Astrocyte of the cerebellum (primary cell): ENCODE results near the gene DLGAP1.

ENCODE experiments used
- DNase-seq: peaks from one replicate; pipeline ENCODE4 v3.0.0-alpha.2; 2011; ENCODE audit warnings: low read depth
- H3K4me3 ChIP-seq: 2 replicates; pipeline ENCODE4 v1.5.1; 2011; ENCODE audit warnings: mild to moderate bottlenecking, low read depth, low read length, moderate library complexity
- CTCF ChIP-seq: IDR thresholded peaks from 2 replicates; pipeline ENCODE4 v1.5.1; 2012; ENCODE audit warnings: low read length, low read depth, moderate library complexity, mild to moderate bottlenecking; ENCODE audit errors: missing control alignments
- in situ Hi-C: cut with HindIII; loops from 2 replicates; pipeline ENCODE4 v1.10.0; 2017; ENCODE audit warnings: low sequenced_read_pairs

The DLGAP1 gene

GRCh38 chr18:4399929-4400328, 55.2 kb downstream of the DLGAP1 start:
- in situ Hi-C loops, result no loop called here
- no peak for TF ChIP-seq CTCF
- no peak for DNase-seq
- no peak overlapping the region for H3K4me3 ChIP-seq

DNA sequence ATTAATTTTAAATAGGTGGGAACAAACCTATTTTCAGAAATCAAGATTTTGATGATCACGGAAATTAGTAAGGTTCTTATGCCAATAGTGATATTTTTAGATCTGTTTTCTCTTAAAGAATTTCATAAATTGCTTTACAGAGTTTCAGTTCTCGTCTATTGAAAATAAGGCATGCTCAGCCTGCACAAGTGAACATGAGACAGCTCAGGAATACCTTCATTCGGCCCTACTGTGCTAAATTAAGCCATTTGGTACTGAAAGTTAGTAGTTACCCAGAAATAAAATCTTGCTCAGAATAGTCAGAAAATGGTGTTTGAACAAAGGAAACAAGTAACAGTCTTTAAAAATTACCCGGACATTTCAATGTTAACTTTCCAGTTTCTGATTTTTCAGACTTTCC, 60.4 kb downstream of the DLGAP1 start:
- no peak for DNase-seq
- H3K4me3 ChIP-seq, result no peak overlapping the region
- TF ChIP-seq CTCF, result no peak
- in situ Hi-C loops, result no loop called here

- TF ChIP-seq CTCF, result no peak
- no peak for DNase-seq
- no peak overlapping the region for H3K4me3 ChIP-seq
- in situ Hi-C loops, result no loop called here
These were observed 63.2 kb downstream of the DLGAP1 start for GRCh38 chr18:4391859-4392258.

GRCh38 chr18:4385876-4386275, 69.2 kb downstream of the DLGAP1 start:
- no peak for TF ChIP-seq CTCF
- no peak overlapping the region for H3K4me3 ChIP-seq
- DNase-seq, result no peak
- in situ Hi-C loops, result no loop called here

DNA sequence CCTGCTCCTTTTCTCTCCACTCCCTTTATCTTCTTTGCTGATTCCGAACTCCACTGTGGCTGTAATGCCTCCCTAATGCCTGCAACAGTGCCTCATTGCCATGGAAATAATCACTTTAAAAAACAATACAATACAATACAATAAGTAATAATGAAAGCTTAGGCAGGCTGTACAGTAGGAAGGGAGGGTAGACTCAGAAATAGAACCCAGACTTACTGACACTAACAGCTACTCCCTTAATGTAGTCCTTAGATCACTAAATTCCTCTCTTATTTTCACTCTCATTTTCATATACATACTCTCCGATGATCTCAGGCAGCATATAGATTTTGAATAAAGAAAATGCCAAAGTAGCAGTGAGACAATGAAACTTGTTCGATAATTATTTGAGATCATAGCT, 70.2 kb downstream of the DLGAP1 start:
- H3K4me3 ChIP-seq, result no peak overlapping the region
- DNase-seq, result no peak
- in situ Hi-C loops, result no loop called here
- no peak for TF ChIP-seq CTCF

- H3K4me3 ChIP-seq, result no peak overlapping the region
- TF ChIP-seq CTCF, result no peak
- in situ Hi-C loops, result no loop called here
- no peak for DNase-seq
These were observed 80.5 kb downstream of the DLGAP1 start for GRCh38 chr18:4374564-4374963.

DNA sequence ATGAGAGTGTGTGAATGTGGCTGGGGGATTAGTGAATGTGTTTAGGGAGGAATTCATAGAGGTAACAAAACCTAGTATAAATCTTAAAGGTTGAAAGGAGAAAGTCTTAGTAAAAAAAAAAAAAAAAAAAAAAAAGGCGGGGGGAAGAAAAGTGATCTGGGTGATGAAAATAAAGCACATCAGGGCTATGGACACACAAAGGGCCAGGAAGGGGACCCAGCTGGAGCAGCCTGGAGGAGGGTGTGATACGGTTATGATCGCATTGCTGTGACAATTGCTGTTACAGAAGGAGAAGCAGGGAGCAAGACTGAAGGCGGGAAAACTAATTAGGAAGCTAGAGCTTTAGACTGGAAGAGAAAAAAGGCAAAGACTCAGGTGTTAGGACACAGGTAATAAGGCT, 85.4 kb downstream of the DLGAP1 start:
- no peak for TF ChIP-seq CTCF
- in situ Hi-C loops, result no loop called here
- no peak for DNase-seq
- H3K4me3 ChIP-seq, result no peak overlapping the region
